A673 (cell line): ENCODE data around the gene SSNA1. TPM values are rescaled to one million over a fixed set of nuclear protein-coding genes. Genes with fewer than 3 reads are reported as not detected.

ENCODE experiments used
- BruUV-seq: library from RNA; stranded (reverse); fragments of 400-500 nt; replicated peaks from 2 replicates; lab custom pipeline; 2021; lab: Mats Ljungman, UMichigan
- CTCF ChIA-PET: fragments of 300-600 bp; sonication (Branson Sonifier 250); formaldehyde crosslinking; loops from one replicate; lab custom pipeline; 2022; ENCODE audit warnings: antibody characterized with exemption; lab: Charles Lee
- POLR2A ChIA-PET: fragments of 300-600 bp; sonication (Branson Sonifier 250); formaldehyde crosslinking; loops from one replicate; lab custom pipeline; 2022; ENCODE audit warnings: antibody characterized with exemption; ENCODE audit not compliant: low non-redundant PET; lab: Charles Lee
- DNase-seq: peaks from one replicate; pipeline ENCODE4 v3.0.0-alpha.2; 2015; ENCODE audit warnings: low spot score
- H3K27ac ChIP-seq: fragments of 200-600 bp; sonication (generic); 2 replicates; pipeline ENCODE4 v1.5.1; 2016; ENCODE audit warnings: mixed run types, low read depth, mild to moderate bottlenecking, mixed read lengths, antibody characterized with exemption, low read length; ENCODE audit not compliant: poor library complexity, severe bottlenecking
- H3K27me3 ChIP-seq: fragments of 200-600 bp; sonication (generic); replicated peaks from 2 replicates; pipeline ENCODE4 v1.6.1; 2017; ENCODE audit warnings: mixed run types, low read depth, mild to moderate bottlenecking, mixed read lengths, antibody characterized with exemption, low read length; ENCODE audit not compliant: insufficient read depth, poor library complexity
- H3K36me3 ChIP-seq: fragments of 200-600 bp; sonication (generic); 2 replicates; pipeline ENCODE4 v1.6.1; 2016; ENCODE audit warnings: mixed run types, mild to moderate bottlenecking, mixed read lengths, antibody characterized with exemption, low read length; ENCODE audit not compliant: insufficient read depth, poor library complexity, severe bottlenecking
- H3K4me1 ChIP-seq: fragments of 200-600 bp; sonication (generic); 2 replicates; pipeline ENCODE4 v1.6.1; 2017; ENCODE audit warnings: mixed run types, mild to moderate bottlenecking, mixed read lengths, antibody characterized with exemption, low read length; ENCODE audit not compliant: insufficient read depth, poor library complexity, severe bottlenecking
- H3K4me3 ChIP-seq: fragments of 200-600 bp; sonication (generic); 2 replicates; pipeline ENCODE4 v1.5.1; 2016; ENCODE audit warnings: low read depth, mixed run types, mild to moderate bottlenecking, mixed read lengths, low read length; ENCODE audit not compliant: poor library complexity, severe bottlenecking
- H3K9me3 ChIP-seq: fragments of 200-600 bp; sonication (generic); 2 replicates; pipeline ENCODE4 v1.6.1; 2016; ENCODE audit warnings: mixed run types, low read depth, mild to moderate bottlenecking, mixed read lengths, antibody characterized with exemption, low read length; ENCODE audit not compliant: poor library complexity, severe bottlenecking
- EZH2 ChIP-seq: fragments of 200-600 bp; sonication (generic); IDR thresholded peaks from 2 replicates; pipeline ENCODE4 v1.6.1; 2017; ENCODE audit warnings: borderline replicate concordance, low read depth, mild to moderate bottlenecking, mixed read lengths, antibody characterized with exemption, low read length; ENCODE audit not compliant: poor library complexity, severe bottlenecking
- intact Hi-C: fragments of 100-400 bp; cut with micrococcal nuclease; formaldehyde crosslinking; loops from one replicate; pipeline ENCODE4 v1.10.0; 2022; ENCODE audit not compliant: unreplicated experiment
- total RNA-seq: library from RNA; stranded (reverse); gene quantifications from 2 replicates; pipeline ENCODE4 v1.2.3, GENCODE V29; 2021
- TF ChIP-seq, protein P1 (sequence below): fragments of 300-800, 200-600 bp; sonication (generic); conservative IDR thresholded peaks from 2 replicates; pipeline ENCODE4 v1.5.1; 2017; ENCODE audit warnings: low read depth, mild to moderate bottlenecking, antibody characterized with exemption, low read length, moderate library complexity, mixed read lengths

Gene SSNA1
- total RNA-seq, 1 experiment from 2014 or later: 87.3 TPM

DNA sequence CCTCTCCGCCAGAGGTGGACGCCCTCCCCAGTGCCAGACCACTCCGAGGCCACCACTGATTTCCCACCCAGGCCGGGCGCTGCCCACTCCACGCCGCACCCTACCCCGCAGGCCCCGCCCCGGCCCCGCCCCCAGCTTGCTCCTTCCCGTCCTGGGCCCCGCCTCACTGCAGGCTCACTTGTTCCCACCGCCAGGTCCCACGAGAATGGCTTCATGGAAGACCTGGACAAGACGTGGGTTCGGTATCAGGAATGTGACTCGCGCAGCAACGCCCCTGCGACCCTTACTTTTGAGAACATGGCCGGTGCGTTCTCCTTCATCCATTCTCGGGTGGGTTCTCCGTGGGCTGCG, 25.1 kb upstream of the SSNA1 start:
- H3K27me3 ChIP-seq: peaks cover 94% of the 10 kb centered on the region
- no peak for TF ChIP-seq EZH2
- H3K4me1 ChIP-seq: peaks cover 15% of the 10 kb centered on the region
- CTCF ChIA-PET: interaction anchor here (1.2 kb wide), 1 partner anchor 95 kb away, joined by 10 read pairs; no protein-coding TSS in a partner anchor
- intact Hi-C loops: no loop called here
- no peaks in the 10 kb centered on the region for H3K9me3 ChIP-seq
- POLR2A ChIA-PET: no interaction called here
- no TSS peak for BruUV-seq
- H3K4me3 ChIP-seq: peak overlapping the region; percentile 36
- no peak overlapping the region for H3K27ac ChIP-seq
- peak; percentile 76 for DNase-seq
- no peaks in the 10 kb centered on the region for H3K36me3 ChIP-seq

DNA sequence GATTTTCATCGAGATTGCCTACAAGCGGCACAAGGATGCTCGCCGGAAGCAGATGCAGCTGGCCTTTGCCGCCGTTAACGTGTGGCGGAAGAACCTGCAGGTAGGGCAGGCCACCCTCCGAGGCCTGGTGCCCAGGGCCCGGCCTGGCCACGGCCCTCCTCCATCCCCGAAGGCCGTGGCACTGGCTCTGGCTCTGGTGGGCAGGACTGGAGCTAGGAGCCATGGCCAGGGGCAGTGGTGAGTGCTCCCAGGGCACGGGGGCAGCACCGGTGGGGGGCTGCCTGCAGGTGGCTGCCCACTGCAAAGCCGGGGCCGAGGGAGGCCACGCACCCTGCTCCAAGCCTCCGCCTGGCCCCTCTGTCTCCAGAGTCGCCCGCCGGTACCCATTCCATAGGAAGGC, 24.7 kb upstream of the SSNA1 start:
- Histone ChIP-seq H3K9me3 (no peaks in the 10 kb centered on the region), H3K4me3 (no peak overlapping the region), H3K27me3 (peaks cover 95% of the 10 kb centered on the region), H3K4me1 (peaks cover 15% of the 10 kb centered on the region), H3K36me3 (no peaks in the 10 kb centered on the region), H3K27ac (no peak overlapping the region)
- no peak for DNase-seq
- ChIA-PET POLR2A (no interaction called here), CTCF (no interaction called here)
- TF ChIP-seq EZH2: no peak
- TF ChIP-seq, protein P1, sequence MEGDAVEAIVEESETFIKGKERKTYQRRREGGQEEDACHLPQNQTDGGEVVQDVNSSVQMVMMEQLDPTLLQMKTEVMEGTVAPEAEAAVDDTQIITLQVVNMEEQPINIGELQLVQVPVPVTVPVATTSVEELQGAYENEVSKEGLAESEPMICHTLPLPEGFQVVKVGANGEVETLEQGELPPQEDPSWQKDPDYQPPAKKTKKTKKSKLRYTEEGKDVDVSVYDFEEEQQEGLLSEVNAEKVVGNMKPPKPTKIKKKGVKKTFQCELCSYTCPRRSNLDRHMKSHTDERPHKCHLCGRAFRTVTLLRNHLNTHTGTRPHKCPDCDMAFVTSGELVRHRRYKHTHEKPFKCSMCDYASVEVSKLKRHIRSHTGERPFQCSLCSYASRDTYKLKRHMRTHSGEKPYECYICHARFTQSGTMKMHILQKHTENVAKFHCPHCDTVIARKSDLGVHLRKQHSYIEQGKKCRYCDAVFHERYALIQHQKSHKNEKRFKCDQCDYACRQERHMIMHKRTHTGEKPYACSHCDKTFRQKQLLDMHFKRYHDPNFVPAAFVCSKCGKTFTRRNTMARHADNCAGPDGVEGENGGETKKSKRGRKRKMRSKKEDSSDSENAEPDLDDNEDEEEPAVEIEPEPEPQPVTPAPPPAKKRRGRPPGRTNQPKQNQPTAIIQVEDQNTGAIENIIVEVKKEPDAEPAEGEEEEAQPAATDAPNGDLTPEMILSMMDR: no peak
- intact Hi-C loops: no loop called here
- BruUV-seq: no TSS peak

- TF ChIP-seq, protein P1: no peak
- TF ChIP-seq EZH2: no peak
- POLR2A ChIA-PET: no interaction called here
- H3K27ac ChIP-seq: no peak overlapping the region
- no peaks in the 10 kb centered on the region for H3K9me3 ChIP-seq
- intact Hi-C loops: no loop called here
- CTCF ChIA-PET: no interaction called here
- BruUV-seq: no TSS peak
- no peak for DNase-seq
- peaks cover 15% of the 10 kb centered on the region for H3K4me1 ChIP-seq
- H3K4me3 ChIP-seq: no peak overlapping the region
- H3K36me3 ChIP-seq: no peaks in the 10 kb centered on the region
- H3K27me3 ChIP-seq: peaks cover 96% of the 10 kb centered on the region
Measured at GRCh38 chr9:137164370-137165249, 23.9 kb upstream of the SSNA1 start.
